Esophagus muscularis mucosa (tissue), 4 donors: ENCODE data around the gene MAP7D1.

Experiments
- EP300 ChIP-seq: sonication (generic); formaldehyde crosslinking; IDR thresholded peaks from one replicate; pipeline ENCODE4 v1.6.1; 2017; ENCODE audit warnings: antibody characterized with exemption
- POLR2A ChIP-seq: fragments of 450-650 bp; IDR thresholded peaks from one replicate; pipeline ENCODE4 v1.6.1; 2017; ENCODE audit warnings: antibody characterized with exemption, moderate library complexity, mild to moderate bottlenecking, low read depth
- POLR2AphosphoS5 ChIP-seq, 2 donors: sonication (generic); formaldehyde crosslinking; IDR thresholded peaks; one replicate each; pipeline ENCODE4 v1.6.1; 2017; ENCODE audit warnings: antibody characterized with exemption in 2 of 2
- TF ChIP-seq, protein P1 (sequence below), 3 experiments: fragments of 200-600 bp in 2 of 3; fragments of 450-650 bp in 1 of 3; sonication (generic) in 2 of 3; IDR thresholded peaks; one replicate each; pipeline ENCODE4 v1.5.1; 2017 to 2019; ENCODE audit warnings: antibody characterized with exemption in 3 of 3, mild to moderate bottlenecking in 2 of 3, moderate library complexity in 1 of 3

DNA sequence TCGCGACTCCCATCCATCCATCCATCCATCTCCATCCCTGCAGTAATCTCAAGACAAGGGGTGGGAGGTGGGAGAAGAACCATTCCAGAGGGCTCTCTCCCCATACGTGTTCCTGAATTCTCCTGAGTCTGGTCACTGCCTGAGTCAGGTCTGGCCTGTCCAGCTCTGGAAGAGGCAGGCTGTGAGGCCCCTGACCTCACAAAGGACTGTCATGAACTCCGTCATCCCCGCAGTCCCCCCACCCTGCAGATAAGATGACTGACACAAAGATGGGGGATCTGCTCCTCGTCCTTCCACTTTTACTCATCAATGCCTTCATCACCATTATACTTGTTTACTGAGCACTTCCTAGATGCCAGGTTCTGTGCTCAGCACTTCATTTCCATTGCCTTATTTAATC, 1.6 kb upstream of the MAP7D1 start:
- TF ChIP-seq, protein P1, sequence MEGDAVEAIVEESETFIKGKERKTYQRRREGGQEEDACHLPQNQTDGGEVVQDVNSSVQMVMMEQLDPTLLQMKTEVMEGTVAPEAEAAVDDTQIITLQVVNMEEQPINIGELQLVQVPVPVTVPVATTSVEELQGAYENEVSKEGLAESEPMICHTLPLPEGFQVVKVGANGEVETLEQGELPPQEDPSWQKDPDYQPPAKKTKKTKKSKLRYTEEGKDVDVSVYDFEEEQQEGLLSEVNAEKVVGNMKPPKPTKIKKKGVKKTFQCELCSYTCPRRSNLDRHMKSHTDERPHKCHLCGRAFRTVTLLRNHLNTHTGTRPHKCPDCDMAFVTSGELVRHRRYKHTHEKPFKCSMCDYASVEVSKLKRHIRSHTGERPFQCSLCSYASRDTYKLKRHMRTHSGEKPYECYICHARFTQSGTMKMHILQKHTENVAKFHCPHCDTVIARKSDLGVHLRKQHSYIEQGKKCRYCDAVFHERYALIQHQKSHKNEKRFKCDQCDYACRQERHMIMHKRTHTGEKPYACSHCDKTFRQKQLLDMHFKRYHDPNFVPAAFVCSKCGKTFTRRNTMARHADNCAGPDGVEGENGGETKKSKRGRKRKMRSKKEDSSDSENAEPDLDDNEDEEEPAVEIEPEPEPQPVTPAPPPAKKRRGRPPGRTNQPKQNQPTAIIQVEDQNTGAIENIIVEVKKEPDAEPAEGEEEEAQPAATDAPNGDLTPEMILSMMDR (IDR thresholded peaks at IDR 0.05) = no peak
- TF ChIP-seq POLR2A = no peak
- no peak for TF ChIP-seq EP300
- TF ChIP-seq POLR2AphosphoS5 (IDR thresholded peaks at IDR 0.05) = no peak
